ENCODE data around the gene ZSWIM8.

ZSWIM8 gene

DNA sequence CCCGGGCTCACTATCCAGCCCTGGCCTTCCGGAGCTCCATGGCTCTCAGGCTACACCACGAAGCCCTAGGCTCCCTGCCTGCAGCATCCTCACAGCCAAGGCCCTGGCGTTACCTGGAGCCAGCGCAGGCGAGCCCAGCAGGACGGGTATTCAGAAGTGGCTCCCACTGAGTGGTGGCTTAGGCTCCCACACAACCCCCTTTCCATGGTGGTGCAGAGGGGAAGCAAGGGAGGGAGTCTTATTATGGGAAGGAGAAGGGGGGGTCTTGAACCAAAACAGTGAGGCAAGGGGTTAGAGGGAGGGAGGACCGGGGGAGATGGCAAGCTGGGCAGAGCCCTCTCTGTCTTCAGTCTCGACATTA lies 55.6 kb downstream of the ZSWIM8 start:
- no peak for DNase-seq (ENCODE audit: low spot score)

DNA sequence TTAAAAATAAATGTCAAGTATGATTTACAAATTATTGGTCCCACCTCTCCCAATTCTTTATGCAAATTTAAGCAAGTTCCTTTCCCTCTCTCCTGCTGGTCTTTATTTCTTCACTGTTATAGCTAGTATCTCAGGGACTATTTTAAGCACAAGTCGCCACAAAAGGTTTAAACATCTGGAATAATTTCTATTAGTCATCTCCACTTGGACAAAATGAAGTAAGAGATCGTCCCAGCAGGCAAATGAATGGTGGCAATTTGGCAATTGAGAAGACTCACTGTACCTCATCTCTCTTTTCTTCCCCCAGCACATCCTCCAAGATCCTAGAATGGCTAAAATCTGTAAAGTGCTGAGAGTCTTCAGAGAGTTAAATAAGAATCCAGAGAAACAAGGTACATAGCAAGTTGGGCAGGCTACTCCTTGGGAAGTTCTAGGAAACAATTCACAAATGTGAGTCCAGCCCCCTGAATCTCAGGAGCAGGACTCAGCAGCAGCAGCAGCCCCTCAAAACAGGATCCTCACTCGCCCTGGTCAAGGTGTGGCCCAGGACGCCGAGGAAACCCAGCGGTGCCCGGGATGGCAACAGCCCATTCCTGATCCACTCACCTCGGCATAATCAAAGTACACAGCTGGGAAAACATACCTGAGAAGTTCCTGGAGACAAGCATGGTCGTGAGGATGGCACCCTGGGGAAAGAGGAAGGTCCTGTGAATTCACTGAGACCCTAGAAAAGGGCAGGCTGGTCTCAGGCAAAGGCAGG lies 56.3 kb downstream of the ZSWIM8 start:
- no peak for DNase-seq (ENCODE audit: low spot score)

DNA sequence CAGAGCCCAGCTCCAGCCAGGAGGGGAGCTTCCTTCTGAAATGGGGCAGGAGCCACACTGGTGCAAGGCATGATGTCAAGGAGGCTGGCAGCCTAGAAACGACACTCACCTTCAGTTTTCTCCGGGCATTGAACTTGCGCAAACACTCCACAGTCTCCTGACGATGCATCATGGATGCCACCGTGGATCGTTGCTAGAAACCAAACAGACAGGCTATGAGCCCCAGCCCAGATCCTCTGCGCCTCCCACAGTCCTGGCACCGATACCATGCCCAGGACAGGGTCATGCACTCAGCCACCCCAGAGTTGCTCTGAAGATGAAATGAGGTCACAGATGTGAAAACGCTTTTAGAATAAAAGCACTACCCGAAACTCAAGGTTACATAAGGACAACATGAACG lies 56.9 kb downstream of the ZSWIM8 start:
- DNase-seq (ENCODE audit: low spot score) = no peak

DNA sequence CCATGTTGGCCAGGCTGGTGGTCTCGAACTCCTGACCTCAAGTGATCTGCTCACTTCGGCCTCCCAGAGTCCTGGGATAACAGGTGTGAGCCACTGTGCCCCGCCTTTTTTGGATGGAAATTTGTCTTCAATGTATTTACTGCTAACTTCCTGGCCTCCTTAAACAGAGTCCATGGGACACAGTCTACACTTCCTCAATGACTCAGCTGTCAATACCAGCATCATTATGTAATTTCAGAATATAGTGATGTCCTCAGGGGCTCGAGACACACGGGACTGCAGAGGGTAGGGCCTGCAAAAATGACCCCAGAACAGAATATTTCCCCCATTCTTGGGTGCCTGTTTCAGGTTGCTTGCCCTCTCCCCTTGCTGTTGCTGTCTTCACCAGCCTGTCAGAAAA lies 57.9 kb downstream of the ZSWIM8 start:
- DNase-seq (ENCODE audit: low spot score) = no peak

DNA sequence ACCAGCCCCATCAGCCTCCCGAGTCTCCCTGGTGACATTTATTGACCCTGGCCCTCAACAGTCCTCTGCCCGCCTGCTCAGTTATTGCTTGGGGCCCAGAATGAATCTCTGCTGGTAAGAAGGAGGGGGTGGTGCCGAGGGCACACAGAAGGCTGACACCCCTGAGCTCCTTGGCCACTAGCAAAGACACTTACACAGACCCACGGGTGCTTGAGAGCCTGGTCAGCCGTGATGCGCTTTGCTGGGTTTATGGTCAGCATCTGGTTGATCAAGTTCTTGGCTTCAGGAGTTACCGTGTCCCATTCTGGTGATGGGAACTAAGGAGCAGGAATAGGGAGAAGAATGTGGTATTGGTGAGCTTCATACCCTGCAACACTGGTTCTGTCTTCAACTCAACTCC lies 61.6 kb downstream of the ZSWIM8 start:
- DNase-seq (ENCODE audit: low spot score) = no peak

DNA sequence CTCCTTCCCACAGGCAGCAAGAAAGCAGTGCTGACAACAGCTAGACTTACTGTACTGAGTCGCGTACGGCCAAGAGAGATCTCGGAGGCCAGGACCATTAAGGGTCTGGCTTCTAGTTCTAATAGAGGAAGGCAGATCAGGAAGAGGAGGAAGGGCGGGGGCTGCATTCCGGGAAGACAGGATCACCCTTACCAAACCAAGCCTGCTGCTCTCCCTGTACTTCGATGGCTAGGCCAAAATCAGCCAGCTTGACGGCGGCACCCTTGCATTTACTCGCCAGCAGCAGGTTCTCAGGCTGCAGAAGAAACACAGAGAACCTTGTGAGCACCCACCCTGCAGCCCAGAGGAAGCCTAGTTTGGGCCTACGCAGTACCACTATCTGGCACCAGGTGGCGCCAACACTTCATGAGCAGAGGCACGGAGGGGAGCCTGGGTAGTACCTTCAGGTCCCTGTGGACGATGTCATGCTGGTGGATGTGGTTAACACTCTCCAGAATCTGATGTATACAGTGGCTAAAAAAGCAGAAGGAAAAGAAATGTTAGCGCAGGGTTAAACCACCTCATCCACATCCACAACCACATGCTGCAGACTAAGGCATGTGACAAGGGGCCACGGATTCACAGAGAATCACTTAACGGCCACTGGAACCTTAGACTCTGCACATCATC lies 63.5 kb downstream of the ZSWIM8 start:
- DNase-seq (ENCODE audit: low spot score) = peak; percentile 68

DNA sequence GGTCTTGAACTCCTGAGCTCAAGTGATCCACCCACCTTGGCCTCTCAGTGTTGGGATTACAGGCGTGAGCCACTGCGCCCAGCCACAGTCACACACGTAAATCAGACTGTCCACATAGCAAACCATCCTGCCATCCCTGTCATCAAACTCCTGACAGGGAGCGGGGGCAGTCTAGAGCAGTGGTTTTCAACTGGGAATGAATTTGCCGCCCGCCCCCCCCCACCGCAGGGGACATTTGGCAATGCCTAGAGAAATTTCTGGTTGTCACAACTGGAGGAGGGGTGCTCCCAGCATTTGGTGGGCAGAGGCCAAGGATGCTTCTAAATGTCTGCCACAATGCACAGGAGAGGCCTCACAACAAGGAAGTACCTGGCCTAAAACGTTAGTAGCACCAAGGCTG lies 64.8 kb downstream of the ZSWIM8 start:
- no peak for DNase-seq (ENCODE audit: low spot score)

DNA sequence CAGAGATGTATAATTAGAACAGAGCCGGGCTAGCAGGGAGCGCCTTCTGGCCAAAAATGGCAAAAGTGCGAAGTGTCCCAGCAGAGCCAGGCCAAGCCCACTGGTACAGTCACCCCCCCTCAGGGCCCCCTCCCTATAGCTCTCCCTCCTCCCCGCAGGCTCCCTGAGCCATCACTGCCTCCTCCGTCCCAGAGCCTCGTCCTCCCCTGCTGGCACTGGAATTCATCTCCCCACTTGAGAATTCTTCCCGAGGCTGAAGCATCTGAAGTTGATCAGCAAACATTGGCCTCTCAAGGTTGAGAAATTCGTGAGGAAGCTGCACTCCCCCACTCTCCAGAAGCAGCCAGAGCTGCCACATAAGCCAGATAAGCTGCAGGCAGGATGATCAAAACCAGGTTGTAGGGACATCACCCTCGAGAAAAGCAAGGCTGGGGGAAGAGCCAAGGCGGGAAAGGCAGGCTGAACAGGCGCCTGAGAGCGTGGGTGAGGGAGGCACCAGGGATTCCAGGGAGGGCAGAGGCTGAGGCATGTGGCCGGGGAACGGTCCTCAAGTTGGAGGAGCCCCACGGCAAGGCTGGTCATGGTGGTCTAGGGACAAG lies 65.6 kb downstream of the ZSWIM8 start:
- no peak for DNase-seq (ENCODE audit: low spot score)
